ENCODE data around the gene ARHGEF3.

GRCh38 chr3:56711344-56711743 is 90.4 kb downstream of the ARHGEF3 start:
- TF ChIP-seq CTCF (IDR thresholded peaks at IDR 0.05): no peak
- TF ChIP-seq EP300 (IDR thresholded peaks at IDR 0.05): no peak
- no peak for TF ChIP-seq POLR2A (IDR thresholded peaks at IDR 0.05)
- TF ChIP-seq POLR2AphosphoS5 (IDR thresholded peaks at IDR 0.05): no peak

All from sigmoid colon (tissue), 4 donors.